ENCODE results near the gene RNF103. TPM values are rescaled to one million over a fixed set of nuclear protein-coding genes. Genes with fewer than 3 reads are reported as not detected.

RNF103 gene
- total and polyA plus RNA-seq, 2 of the 13 experiments (the other 11 are each of a cell fraction or from before 2014, with no cell fraction given) = 19.8 to 21.1 TPM

GRCh38 chr2:86621280-86621943, 2.3 kb downstream of the RNF103 start (continued):
- TF ChIP-seq ATF3 (CRISPR knock-in tag; IDR thresholded peaks at IDR 0.05) (no peak), SCMH1 (CRISPR knock-in tag; IDR thresholded peaks at IDR 0.05; ENCODE audit: borderline replicate concordance) (no peak), KAT7 (CRISPR knock-in tag; IDR thresholded peaks at IDR 0.05; ENCODE audit: borderline replicate concordance) (no peak), SRSF9 (IDR thresholded peaks at IDR 0.05; ENCODE audit: borderline replicate concordance, insufficient read depth, low read depth, low read length, poor library complexity, severe bottlenecking) (no peak), SAP130 (CRISPR knock-in tag; IDR thresholded peaks at IDR 0.05; ENCODE audit: low read depth) (peak; percentile 58; the same call in 1 of the 2 replicates), TARDBP (CRISPR knock-in tag; IDR thresholded peaks at IDR 0.05) (peak; percentile 42; the same call in 1 of the 2 replicates)

- H3K9me3 ChIP-seq (ENCODE audit: low read length) = no peaks in the 10 kb centered on the region
- DNase-seq (ENCODE audit: low spot score) = no peak
- CTCF ChIA-PET (ENCODE audit: low intra/inter-chr PET ratio, low total read pairs) = no interaction called here
- intact Hi-C loops (cut with micrococcal nuclease; ENCODE audit: unreplicated experiment) = loop anchor here (5.0 kb wide), 1 partner anchor 35 kb away; no protein-coding TSS in a partner anchor
- H3K9ac ChIP-seq (ENCODE audit: insufficient read depth, low read depth, low read length) = no peak overlapping the region
- no TSS peak for BruUV-seq (replicated peaks)
- peaks cover 6 to 44% of the 10 kb centered on the region in 2 experiments for H3K36me3 ChIP-seq (replicated peaks in 1 of 2; ENCODE audit: control insufficient read depth in 1 of 2, insufficient read depth in 2 of 2, low read length in 2 of 2)
- in situ Hi-C loops (cut with HindIII; ENCODE audit: extremely low pct_ligation_motif_present, low pct_unique_long_range_greater_than_20kb) = no loop called here
- H4K20me1 ChIP-seq (ENCODE audit: insufficient read depth, low read length) = peaks cover 26% of the 10 kb centered on the region
- TF ChIP-seq PITX1 (CRISPR knock-in tag; IDR thresholded peaks at IDR 0.05) = no peak
- no peak for TF ChIP-seq ZNF839 (CRISPR knock-in tag; IDR thresholded peaks at IDR 0.05; ENCODE audit: borderline replicate concordance)
- H2AFZ ChIP-seq (ENCODE audit: low read length) = no peak overlapping the region
- H3K27me3 ChIP-seq (ENCODE audit: control insufficient read depth in 1 of 2, insufficient read depth in 2 of 2, low read length in 2 of 2) = no peaks in the 10 kb centered on the region; a peak in 1 of 5 replicates
- H3K27ac ChIP-seq (ENCODE audit: extremely low read length, insufficient read depth, low read length) = no peak overlapping the region
- no peak for FAIRE-seq
- ATAC-seq = no peak
- POLR2A ChIA-PET = interaction anchor here (1.5 to 1.7 kb wide), 2 partner anchors 15 to 175 kb away, joined by 3 to 4 read pairs; no protein-coding TSS in a partner anchor
- H3K4me2 ChIP-seq (ENCODE audit: low read depth, low read length) = no peak overlapping the region
- peaks cover 63% of the 10 kb centered on the region for H3K79me2 ChIP-seq (ENCODE audit: insufficient read depth, low read length)
- peaks cover 51% of the 10 kb centered on the region for H3K4me1 ChIP-seq (ENCODE audit: insufficient read depth, low read length)
- H3K4me3 ChIP-seq (replicated peaks in 1 of 3; ENCODE audit: insufficient read depth in 1 of 3, low read depth in 2 of 3, low read length in 3 of 3) = no peak overlapping the region
Measured at GRCh38 chr2:86617738-86618137, 5.9 kb downstream of the RNF103 start.

All from HepG2 (cell line).